Right hindlimb (tissue), 1 donor: ENCODE measurements around the gene PPFIBP1.
A peak's percentile ranks its signal among the peaks of the same experiment; 100 is the strongest.

Experiments
- DNase-seq: peaks from one replicate; pipeline ENCODE4 v3.0.0-alpha.2; 2018

The PPFIBP1 gene

GRCh38 chr12:27523642-27524493 is at the start of gene PPFIBP1:
PPFIBP1 (plus strand) TSS chr12:27524206; CDS start chr12:27633397, 109,191 bp downstream.
- DNase-seq, result peak; percentile 100

- DNase-seq, result no peak
Measured at GRCh38 chr12:27474344-27474743, 49.7 kb upstream of the PPFIBP1 start.

GRCh38 chr12:27477049-27477448 is 47.0 kb upstream of the PPFIBP1 start:
- DNase-seq, result no peak

- DNase-seq, result no peak
Measured at GRCh38 chr12:27478949-27479348, 45.1 kb upstream of the PPFIBP1 start.

- no peak for DNase-seq
Measured at GRCh38 chr12:27480016-27480415, 44.0 kb upstream of the PPFIBP1 start.

GRCh38 chr12:27486961-27487360 is 37.0 kb upstream of the PPFIBP1 start:
- DNase-seq, result no peak

- DNase-seq, result no peak
Measured at GRCh38 chr12:27488479-27488878, 35.5 kb upstream of the PPFIBP1 start.

GRCh38 chr12:27491226-27491625 is 32.8 kb upstream of the PPFIBP1 start:
- no peak for DNase-seq

GRCh38 chr12:27493260-27493940 is 30.6 kb upstream of the PPFIBP1 start:
- no peak for DNase-seq

- DNase-seq, result no peak
Measured at GRCh38 chr12:27497446-27497845, 26.6 kb upstream of the PPFIBP1 start.

- DNase-seq, result no peak
Measured at GRCh38 chr12:27498149-27498548, 25.9 kb upstream of the PPFIBP1 start.

GRCh38 chr12:27498761-27499160 is 25.2 kb upstream of the PPFIBP1 start:
- DNase-seq, result no peak

- DNase-seq, result no peak
Measured at GRCh38 chr12:27499377-27499776, 24.6 kb upstream of the PPFIBP1 start.

GRCh38 chr12:27500546-27500945 is 23.5 kb upstream of the PPFIBP1 start:
- DNase-seq, result no peak

- DNase-seq, result no peak
Measured at GRCh38 chr12:27502021-27502435, 22.0 kb upstream of the PPFIBP1 start.

GRCh38 chr12:27504507-27504906 is 19.5 kb upstream of the PPFIBP1 start:
- DNase-seq, result no peak

GRCh38 chr12:27505109-27505508 is 18.9 kb upstream of the PPFIBP1 start:
- DNase-seq, result no peak

- no peak for DNase-seq
Measured at GRCh38 chr12:27505761-27506160, 18.2 kb upstream of the PPFIBP1 start.

GRCh38 chr12:27506645-27507189 is 17.3 kb upstream of the PPFIBP1 start:
- DNase-seq, result no peak

- no peak for DNase-seq
Measured at GRCh38 chr12:27508736-27509431, 15.1 kb upstream of the PPFIBP1 start.

- peak; percentile 46 for DNase-seq
Measured at GRCh38 chr12:27511031-27511722, 12.8 kb upstream of the PPFIBP1 start.

- no peak for DNase-seq
Measured at GRCh38 chr12:27511723-27512045, 12.3 kb upstream of the PPFIBP1 start.
